COR-L47 (cell line): ENCODE results near the gene CNTNAP1.
A peak's percentile ranks its signal among the peaks of the same experiment; 100 is the strongest.
"Not testable (repeated sequence)": the region's sequence is repeated elsewhere in the genome, so short reads cannot be mapped to it uniquely, and the experiment has no call there.

Experiments used
- DNase-seq: peaks from one replicate; lab custom pipeline; 2025; lab: John Stamatoyannopoulos, UW

CNTNAP1 gene

GRCh38 chr17:42681976-42682721, at the start of gene CNTNAP1:
TSS of gene CNTNAP1 (plus strand) at chr17:42682531. CDS start at chr17:42682830, 299 bp downstream.
- DNase-seq, result peak; percentile 39

- no peak for DNase-seq
Observed at GRCh38 chr17:42632949-42633444, 49.3 kb upstream of the CNTNAP1 start.

- DNase-seq, result no peak
Observed at GRCh38 chr17:42639525-42640113, 42.7 kb upstream of the CNTNAP1 start.

- DNase-seq, result no peak
Observed at GRCh38 chr17:42640121-42640520, 42.2 kb upstream of the CNTNAP1 start.

GRCh38 chr17:42642336-42642735, 40.0 kb upstream of the CNTNAP1 start:
- no peak for DNase-seq

GRCh38 chr17:42647778-42648177, 34.6 kb upstream of the CNTNAP1 start:
- DNase-seq, result no peak

GRCh38 chr17:42651392-42651791, 30.9 kb upstream of the CNTNAP1 start:
- no peak for DNase-seq

GRCh38 chr17:42653179-42654124, 28.9 kb upstream of the CNTNAP1 start:
- no peak for DNase-seq

- no peak for DNase-seq
Observed at GRCh38 chr17:42655528-42655927, 26.8 kb upstream of the CNTNAP1 start.

- DNase-seq, result no peak
Observed at GRCh38 chr17:42657824-42658588, 24.3 kb upstream of the CNTNAP1 start.

GRCh38 chr17:42659079-42659931, 23.0 kb upstream of the CNTNAP1 start, which contains the start of gene TUBG2:
TSS of gene TUBG2 (plus strand) at chr17:42659284. CDS start at chr17:42659504, 220 bp downstream.
- DNase-seq, result peak; percentile 94

- not testable (repeated sequence) for DNase-seq
Observed at GRCh38 chr17:42659932-42660274, 22.4 kb upstream of the CNTNAP1 start.

- DNase-seq, result no peak
Observed at GRCh38 chr17:42660692-42661345, 21.5 kb upstream of the CNTNAP1 start.

GRCh38 chr17:42665581-42666001, 16.7 kb upstream of the CNTNAP1 start:
- DNase-seq, result no peak

- not testable (repeated sequence) for DNase-seq
Observed at GRCh38 chr17:42666126-42666525, 16.2 kb upstream of the CNTNAP1 start.

GRCh38 chr17:42667088-42667951, 15.0 kb upstream of the CNTNAP1 start:
- no peak for DNase-seq

- no peak for DNase-seq
Observed at GRCh38 chr17:42669705-42669976, 12.7 kb upstream of the CNTNAP1 start.

GRCh38 chr17:42669977-42670788, 12.1 kb upstream of the CNTNAP1 start:
- no peak for DNase-seq
